HAP-1 (cell line): ENCODE data around the gene FBXL5.
A peak's percentile ranks its signal among the peaks of the same experiment; 100 is the strongest.

Experiments used
- DNase-seq, 2 experiments: peaks; one replicate each; pipeline ENCODE4 v3.0.0-alpha.2; 2016 to 2020; ENCODE audit warnings: low spot score in 2 of 2
- H3K27me3 ChIP-seq: fragments of 250-450 bp; sonication (Bioruptor Pico); 2 replicates; pipeline ENCODE4 v1.5.1; 2020; ENCODE audit warnings: low read depth, mild to moderate bottlenecking, moderate library complexity
- H3K36me3 ChIP-seq: fragments of 250-450 bp; sonication (Bioruptor Pico); replicated peaks from 2 replicates; pipeline ENCODE4 v1.5.1; 2020; ENCODE audit warnings: mild to moderate bottlenecking
- H3K4me1 ChIP-seq: fragments of 250-450 bp; sonication (Bioruptor Pico); 2 replicates; pipeline ENCODE4 v1.5.1; 2020; ENCODE audit warnings: mild to moderate bottlenecking
- H3K4me3 ChIP-seq: fragments of 250-450 bp; sonication (Bioruptor Pico); 2 replicates; pipeline ENCODE4 v1.5.1; 2020; ENCODE audit warnings: mild to moderate bottlenecking, moderate library complexity
- H3K9me3 ChIP-seq: fragments of 250-450 bp; sonication (Bioruptor Pico); 2 replicates; pipeline ENCODE4 v1.5.1; 2020; ENCODE audit warnings: mild to moderate bottlenecking, moderate library complexity
- in situ Hi-C: fragments of 300-500 bp; cut with MboI; formaldehyde crosslinking; loops from 3 replicates; pipeline ENCODE4 v1.14.3; 2020; ENCODE audit warnings: low sequenced_read_pairs, inconsistent platforms, mixed read lengths

Gene FBXL5, protein sequence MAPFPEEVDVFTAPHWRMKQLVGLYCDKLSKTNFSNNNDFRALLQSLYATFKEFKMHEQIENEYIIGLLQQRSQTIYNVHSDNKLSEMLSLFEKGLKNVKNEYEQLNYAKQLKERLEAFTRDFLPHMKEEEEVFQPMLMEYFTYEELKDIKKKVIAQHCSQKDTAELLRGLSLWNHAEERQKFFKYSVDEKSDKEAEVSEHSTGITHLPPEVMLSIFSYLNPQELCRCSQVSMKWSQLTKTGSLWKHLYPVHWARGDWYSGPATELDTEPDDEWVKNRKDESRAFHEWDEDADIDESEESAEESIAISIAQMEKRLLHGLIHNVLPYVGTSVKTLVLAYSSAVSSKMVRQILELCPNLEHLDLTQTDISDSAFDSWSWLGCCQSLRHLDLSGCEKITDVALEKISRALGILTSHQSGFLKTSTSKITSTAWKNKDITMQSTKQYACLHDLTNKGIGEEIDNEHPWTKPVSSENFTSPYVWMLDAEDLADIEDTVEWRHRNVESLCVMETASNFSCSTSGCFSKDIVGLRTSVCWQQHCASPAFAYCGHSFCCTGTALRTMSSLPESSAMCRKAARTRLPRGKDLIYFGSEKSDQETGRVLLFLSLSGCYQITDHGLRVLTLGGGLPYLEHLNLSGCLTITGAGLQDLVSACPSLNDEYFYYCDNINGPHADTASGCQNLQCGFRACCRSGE

DNA sequence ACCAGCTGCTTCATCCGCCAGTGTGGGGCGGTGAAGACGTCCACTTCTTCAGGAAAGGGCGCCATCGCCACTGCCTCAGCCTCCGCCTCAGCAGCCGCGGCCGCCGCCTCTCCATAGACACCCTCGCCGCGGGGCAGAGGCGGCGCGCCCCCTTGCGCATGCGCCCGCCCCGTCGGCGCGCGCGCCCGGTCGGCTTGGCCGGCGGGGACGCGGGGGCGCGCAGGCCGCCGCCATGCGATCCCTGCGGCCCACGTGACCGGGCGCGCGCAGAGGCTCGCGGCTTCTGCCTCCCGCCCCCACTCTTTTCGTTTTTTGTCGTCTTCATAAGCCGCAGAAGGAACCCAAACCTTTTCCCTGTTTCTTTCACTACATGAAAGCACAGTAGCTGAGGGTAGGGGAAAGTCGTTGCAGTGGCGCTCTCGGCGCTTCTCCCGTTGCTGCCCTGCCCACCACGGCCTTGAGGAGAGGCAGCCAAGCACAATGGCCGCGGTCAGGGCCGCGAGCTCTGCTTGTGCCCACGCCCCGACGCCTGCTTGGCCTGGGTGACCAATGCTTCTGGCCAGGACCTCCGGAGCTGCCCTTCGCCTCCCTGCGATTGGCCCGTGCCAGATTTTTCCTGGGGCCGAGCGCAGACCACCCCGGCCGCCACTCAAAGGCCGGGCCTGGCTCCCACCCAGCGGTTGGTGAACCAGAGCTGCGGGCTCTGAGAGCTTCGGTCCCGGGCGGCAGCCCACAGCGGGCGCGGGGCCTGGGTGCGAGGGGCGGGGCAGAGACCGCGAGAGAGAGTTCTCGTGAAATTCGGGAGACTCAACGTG is at the start of gene FBXL5:
Gene FBXL5 (minus strand): TSS at position 135 of the 815 bp plus-strand sequence. CDS start 70 bp downstream, at position 65.
- H3K4me1 ChIP-seq, result peaks cover 30% of the 10 kb centered on the region

DNA sequence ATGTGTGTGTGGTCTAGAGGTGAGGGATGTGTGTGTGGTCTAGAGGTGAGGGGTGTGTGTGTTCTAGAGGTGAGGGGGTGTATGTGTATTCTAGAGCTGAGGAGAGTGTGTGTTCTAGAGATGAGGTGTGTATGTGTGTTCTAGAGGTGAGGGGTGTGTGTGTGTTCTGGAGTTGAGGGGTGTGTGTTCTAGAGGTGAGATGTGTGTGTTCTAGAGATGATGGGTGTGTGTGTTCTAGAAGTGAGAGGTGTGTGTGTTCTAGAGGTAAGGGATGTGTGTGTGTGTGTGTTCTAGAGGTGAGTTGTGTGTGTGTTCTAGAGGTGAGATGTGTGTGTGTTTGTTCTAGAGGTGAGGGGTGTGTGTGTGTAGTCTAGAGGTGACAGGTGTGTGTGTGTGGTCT is 49.0 kb upstream of the FBXL5 start:
- in situ Hi-C loops, result no loop called here
- Histone ChIP-seq H3K27me3 (no peaks in the 10 kb centered on the region), H3K36me3 (no peaks in the 10 kb centered on the region), H3K9me3 (no peaks in the 10 kb centered on the region), H3K4me1 (peaks cover 16% of the 10 kb centered on the region), H3K4me3 (no peak overlapping the region)
- no peak for DNase-seq

More for the DNA sequence above, at the start of gene FBXL5:
- H3K9me3 ChIP-seq, result no peaks in the 10 kb centered on the region
- peak; percentile 81 to 83 for DNase-seq
- H3K36me3 ChIP-seq, result peaks cover 4% of the 10 kb centered on the region; the same call in 1 of the 2 replicates
- in situ Hi-C loops, result loop anchor here (25.0 kb wide), 1 partner anchor 643 kb away; the partner anchor contains the start of gene CPEB2
- peak within 1 kb of the TSS; percentile 64 for H3K4me3 ChIP-seq
- no peaks in the 10 kb centered on the region for H3K27me3 ChIP-seq

DNA sequence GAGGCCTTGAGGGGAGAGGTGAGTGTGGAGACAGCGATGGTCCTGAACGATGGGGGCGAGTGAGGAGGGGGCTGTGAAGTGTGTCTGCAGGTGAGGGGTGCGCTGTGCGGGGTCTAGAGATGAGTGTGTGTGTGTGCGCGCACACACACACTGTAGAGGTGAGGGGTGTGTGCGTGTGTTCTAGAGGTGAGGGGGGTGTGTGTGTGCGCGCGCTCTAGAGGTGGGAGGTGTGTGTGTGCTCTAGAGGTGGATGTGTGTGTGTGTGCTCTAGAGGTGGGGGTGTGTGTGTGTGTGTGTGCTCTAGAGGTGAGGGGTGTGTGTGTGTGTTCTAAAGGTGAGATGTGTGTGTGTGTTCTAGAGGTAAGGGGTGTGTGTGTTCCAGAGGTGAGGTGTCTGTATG is 48.3 kb upstream of the FBXL5 start:
- in situ Hi-C loops, result no loop called here
- Histone ChIP-seq H3K27me3 (no peaks in the 10 kb centered on the region), H3K4me3 (peak overlapping the region; percentile 31)

DNA sequence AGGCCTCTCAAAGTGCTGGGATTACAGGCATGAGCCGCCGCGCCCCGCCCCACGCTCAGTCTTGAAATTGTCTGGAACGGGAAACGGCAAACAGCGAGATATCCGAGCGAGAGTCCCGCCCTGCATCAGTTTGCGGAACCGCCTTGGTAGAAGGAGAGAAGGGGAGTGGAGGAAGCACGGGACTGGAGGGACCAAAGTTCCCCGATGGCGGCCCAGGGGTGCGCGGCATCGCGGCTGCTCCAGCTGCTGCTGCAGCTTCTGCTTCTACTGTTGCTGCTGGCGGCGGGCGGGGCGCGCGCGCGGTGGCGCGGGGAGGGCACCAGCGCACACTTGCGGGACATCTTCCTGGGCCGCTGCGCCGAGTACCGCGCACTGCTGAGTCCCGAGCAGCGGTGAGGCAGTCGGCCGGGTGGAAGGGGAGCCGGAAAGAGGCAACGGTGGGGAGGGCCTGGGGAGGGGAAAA is 47.8 kb upstream of the FBXL5 start, which contains the start of gene BST1:
Gene BST1 (plus strand): TSS at position 125 of the 463 bp plus-strand sequence. CDS start 80 bp downstream, at position 205.
- in situ Hi-C loops, result no loop called here
- peak; percentile 27 to 75 for DNase-seq
- Histone ChIP-seq H3K4me1 (peaks cover 12% of the 10 kb centered on the region), H3K36me3 (no peaks in the 10 kb centered on the region), H3K9me3 (no peaks in the 10 kb centered on the region), H3K4me3 (peak within 1 kb of the TSS; percentile 31), H3K27me3 (no peaks in the 10 kb centered on the region)

More for the DNA sequence above, 48.3 kb upstream of the FBXL5 start:
- Histone ChIP-seq H3K9me3 (no peaks in the 10 kb centered on the region), H3K4me1 (peaks cover 16% of the 10 kb centered on the region), H3K36me3 (no peaks in the 10 kb centered on the region)
- no peak for DNase-seq

DNA sequence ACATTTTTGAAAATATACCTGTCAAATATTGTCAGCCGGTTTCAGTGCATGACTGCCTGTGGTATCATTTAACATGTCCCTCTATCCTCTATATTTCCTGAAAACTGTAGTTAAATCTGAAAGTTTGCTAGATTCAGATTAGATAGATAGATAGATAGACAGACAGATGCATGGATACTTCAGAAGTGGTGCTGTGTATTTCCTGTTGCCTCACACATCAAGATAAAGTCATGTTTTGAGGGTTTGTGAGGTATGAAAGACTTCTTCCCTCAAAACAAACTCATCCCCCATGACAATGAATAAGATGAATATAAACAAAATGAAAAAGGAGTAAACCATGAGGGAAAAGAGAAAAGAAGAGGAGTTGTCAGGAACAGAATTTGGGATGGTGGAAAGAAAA is 41.7 kb upstream of the FBXL5 start:
- in situ Hi-C loops, result no loop called here
- Histone ChIP-seq H3K4me3 (no peak overlapping the region), H3K9me3 (no peaks in the 10 kb centered on the region), H3K4me1 (no peaks in the 10 kb centered on the region; the same call in 1 of the 2 replicates), H3K27me3 (no peaks in the 10 kb centered on the region), H3K36me3 (no peaks in the 10 kb centered on the region)
- DNase-seq, result no peak

DNA sequence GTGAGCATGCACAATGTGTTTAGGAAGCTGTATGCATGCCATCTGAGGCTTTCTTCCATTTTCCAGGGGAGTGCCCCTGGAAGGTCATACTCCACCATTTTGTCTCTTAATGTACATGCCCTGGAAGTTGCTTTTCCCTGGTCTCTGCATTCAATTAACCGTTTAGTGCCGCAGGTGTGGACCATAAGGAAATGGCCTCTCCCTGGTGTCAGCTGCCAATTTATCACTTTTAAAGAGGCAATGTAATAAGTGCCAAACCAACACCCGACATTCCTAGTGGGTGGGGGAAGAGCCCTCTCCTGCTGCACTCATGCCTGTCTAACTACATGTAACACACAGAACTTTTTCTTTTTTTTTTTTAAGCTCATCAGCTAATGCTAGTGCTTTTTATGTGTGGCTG is 40.6 kb upstream of the FBXL5 start:
- in situ Hi-C loops, result no loop called here
- no peak overlapping the region for H3K4me3 ChIP-seq
- DNase-seq, result no peak
- H3K4me1 ChIP-seq, result peaks cover 2% of the 10 kb centered on the region
- H3K36me3 ChIP-seq, result no peaks in the 10 kb centered on the region
- H3K9me3 ChIP-seq, result no peaks in the 10 kb centered on the region
- H3K27me3 ChIP-seq, result no peaks in the 10 kb centered on the region

DNA sequence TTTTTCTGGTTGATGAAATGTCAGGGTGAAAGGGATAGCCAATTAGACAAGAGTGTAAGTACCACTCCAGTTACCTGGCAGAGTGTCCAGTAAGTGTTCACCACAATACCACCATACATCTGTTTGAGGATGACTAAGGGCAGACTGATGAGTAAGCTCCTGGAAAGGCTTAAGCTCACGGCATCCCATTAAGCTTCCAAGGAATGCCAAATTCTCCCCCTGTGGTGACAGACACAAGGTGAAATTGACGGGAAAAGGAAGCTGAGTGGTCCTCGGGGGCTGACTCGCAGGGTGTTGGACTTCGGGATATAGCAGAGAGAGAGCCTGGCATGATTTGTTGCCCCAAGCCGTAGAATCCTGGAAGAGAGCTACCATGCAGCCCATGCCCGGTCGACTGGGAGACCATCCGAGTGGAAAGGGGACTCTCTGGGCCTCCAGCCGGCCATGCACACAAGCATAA is 40.1 kb upstream of the FBXL5 start:
- peaks cover 7% of the 10 kb centered on the region for H3K4me1 ChIP-seq

DNA sequence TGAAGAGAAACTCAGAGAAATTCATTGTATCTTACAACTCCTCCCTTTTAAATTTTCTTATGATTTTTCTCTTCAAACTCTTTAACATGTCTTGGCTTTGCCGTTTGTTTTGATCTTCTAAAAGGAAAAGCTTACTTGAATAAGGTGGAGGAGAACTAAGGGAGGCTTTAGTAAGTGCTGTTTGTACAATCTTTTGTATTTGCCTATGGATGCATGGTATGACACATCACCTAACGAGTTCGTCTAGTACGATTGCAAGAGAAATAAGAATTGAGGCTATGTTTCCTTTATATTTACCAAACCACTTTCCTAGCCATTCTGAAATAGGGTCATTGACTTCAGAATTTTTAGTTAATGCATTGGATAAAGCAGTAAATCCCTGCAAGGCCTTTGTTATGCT is 39.3 kb upstream of the FBXL5 start:
- Histone ChIP-seq H3K4me3 (no peak overlapping the region), H3K36me3 (no peaks in the 10 kb centered on the region), H3K9me3 (no peaks in the 10 kb centered on the region), H3K4me1 (peaks cover 11% of the 10 kb centered on the region), H3K27me3 (no peaks in the 10 kb centered on the region)
- in situ Hi-C loops, result no loop called here
- DNase-seq, result no peak

More for the DNA sequence above, 40.1 kb upstream of the FBXL5 start:
- H3K4me3 ChIP-seq, result no peak overlapping the region
- DNase-seq, result no peak
- no peaks in the 10 kb centered on the region for H3K9me3 ChIP-seq
- H3K27me3 ChIP-seq, result no peaks in the 10 kb centered on the region
- no peaks in the 10 kb centered on the region for H3K36me3 ChIP-seq
- in situ Hi-C loops, result no loop called here

DNA sequence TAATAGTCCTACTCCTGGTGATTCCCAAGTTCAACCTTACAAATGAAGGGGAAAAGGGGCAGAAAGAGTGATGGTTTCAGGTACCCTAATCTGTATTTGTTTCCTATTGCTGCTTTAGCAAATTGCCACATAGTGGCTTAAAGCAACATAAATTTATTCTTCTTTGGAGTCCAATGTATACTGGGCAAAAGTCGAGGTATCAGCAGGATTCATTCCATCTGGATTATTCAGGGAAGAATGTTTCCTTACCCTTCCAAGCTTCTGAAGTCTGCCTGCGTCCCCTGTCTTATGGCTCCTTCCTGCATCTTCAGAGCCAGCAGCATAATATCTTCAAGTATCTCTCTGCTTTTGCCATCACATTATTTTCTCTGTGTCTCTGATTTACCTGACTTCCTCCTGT is 37.4 kb upstream of the FBXL5 start:
- no peaks in the 10 kb centered on the region for H3K9me3 ChIP-seq
- in situ Hi-C loops, result no loop called here
- peaks cover 11% of the 10 kb centered on the region for H3K4me1 ChIP-seq
- DNase-seq, result no peak
- no peak overlapping the region for H3K4me3 ChIP-seq
- H3K27me3 ChIP-seq, result no peaks in the 10 kb centered on the region
- H3K36me3 ChIP-seq, result peaks cover 6% of the 10 kb centered on the region

DNA sequence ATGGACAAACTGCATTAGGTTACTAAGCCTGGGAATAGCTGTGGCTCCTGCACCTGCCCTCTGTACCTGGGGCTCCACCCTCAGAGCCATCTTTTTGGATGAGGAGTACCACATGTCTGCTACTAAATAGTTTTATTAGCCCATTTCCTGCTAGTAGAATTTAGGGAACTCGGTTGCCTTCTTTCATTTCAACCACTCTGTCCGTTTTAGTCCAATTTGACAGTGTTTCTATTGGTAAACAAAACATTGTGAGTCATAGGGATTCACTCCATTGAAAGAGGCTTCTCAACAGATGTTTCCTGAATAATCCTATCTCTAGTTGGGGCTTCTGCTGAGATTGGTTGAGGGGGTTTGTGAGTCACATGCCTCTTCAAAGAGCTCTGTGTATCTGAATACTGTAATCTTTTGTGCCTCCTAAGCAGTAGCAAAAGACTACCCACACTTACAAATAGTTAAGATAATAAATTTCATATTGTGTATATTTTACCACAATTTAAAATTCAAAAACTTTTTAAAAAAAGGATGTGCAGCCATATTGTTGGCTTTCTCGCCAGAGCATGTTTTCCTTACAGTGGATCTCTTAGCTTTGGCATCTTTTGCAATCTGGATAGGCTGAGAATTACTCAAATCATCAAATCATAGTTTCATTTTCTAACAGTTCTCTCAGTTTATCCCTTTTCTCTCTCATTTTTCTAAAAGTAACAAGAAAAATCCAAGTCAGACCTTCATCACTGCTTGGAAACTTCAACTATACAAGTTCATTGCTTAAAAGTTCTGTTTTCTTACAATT is 36.4 kb upstream of the FBXL5 start:
- peaks cover 17% of the 10 kb centered on the region for H3K36me3 ChIP-seq
- DNase-seq, result no peak
- peaks cover 11% of the 10 kb centered on the region for H3K4me1 ChIP-seq
- H3K9me3 ChIP-seq, result no peaks in the 10 kb centered on the region
- in situ Hi-C loops, result no loop called here
- no peaks in the 10 kb centered on the region for H3K27me3 ChIP-seq
- no peak overlapping the region for H3K4me3 ChIP-seq

DNA sequence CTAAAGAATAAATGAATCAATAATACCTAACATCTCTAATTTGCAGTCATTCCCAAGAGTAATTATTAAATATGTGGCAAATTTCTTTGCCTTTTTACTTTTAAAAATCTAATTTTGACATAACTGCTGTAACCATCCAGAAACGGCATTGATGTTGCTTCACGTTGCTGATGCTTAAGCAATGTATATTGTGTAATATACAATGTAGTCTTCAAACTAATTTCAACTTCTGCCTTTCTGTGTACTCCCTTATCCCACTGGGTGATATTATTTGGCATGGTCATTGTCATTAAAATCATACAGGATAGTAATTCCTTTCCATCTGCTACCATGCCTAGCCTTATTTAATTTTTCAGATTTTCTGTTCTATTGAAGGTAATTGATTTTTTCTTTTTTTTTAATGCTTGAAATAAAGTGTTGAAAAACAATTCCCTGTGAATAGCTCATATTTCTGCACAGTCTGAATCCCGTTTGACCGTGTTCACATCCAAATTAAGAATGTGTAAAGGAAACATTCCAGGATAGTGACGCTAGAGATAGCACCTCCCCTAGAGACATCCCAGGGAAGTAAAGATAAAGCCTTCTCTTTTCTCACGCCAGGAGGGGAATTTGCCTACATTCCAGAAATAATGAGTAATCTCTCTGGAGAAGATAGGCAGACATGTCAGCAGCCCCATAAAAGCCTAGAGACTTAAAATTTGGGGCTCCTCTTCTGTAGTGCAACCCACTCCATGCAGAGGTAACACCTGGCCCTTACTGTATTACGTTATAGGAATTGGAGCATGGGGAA is 35.1 kb upstream of the FBXL5 start:
- DNase-seq, result no peak
- peaks cover 24% of the 10 kb centered on the region for H3K36me3 ChIP-seq
- in situ Hi-C loops, result no loop called here
- H3K9me3 ChIP-seq, result no peaks in the 10 kb centered on the region
- no peaks in the 10 kb centered on the region for H3K27me3 ChIP-seq
- no peak overlapping the region for H3K4me3 ChIP-seq
- peaks cover 11% of the 10 kb centered on the region for H3K4me1 ChIP-seq

DNA sequence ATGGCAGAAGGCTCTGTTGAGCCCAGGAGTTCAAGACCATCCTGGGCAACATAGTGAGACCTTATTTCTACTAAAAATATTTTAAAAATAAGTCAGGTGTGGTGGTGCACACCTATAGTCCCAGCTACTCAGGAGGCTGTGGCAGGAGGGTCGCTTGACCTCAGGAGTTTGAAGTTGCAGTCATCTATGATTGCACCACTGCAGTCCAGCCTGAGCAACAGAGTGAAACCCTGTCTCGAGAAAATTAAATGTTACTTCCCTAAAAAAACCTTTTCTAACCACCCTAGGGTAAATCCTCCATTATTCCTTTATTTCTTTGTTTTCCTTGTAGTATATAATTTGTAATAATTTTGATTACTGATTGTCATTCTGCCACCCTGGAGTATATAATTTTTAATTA is 34.4 kb upstream of the FBXL5 start:
- Histone ChIP-seq H3K36me3 (peaks cover 24% of the 10 kb centered on the region), H3K9me3 (no peaks in the 10 kb centered on the region), H3K4me1 (peaks cover 16% of the 10 kb centered on the region), H3K4me3 (no peak overlapping the region), H3K27me3 (no peaks in the 10 kb centered on the region)
- in situ Hi-C loops, result no loop called here
- no peak for DNase-seq
